GM18499 (cell line): ENCODE data around the gene MGST1.

Source experiments
- ATAC-seq: cut with Tn5 transposase; IDR thresholded peaks from one replicate; pipeline ENCODE4 v1.9.1; 2021; ENCODE audit warnings: moderate number of reproducible peaks; ENCODE audit not compliant: insufficient read depth, unreplicated experiment

MGST1 gene

GRCh38 chr12:16347391-16348298 lies at the start of gene MGST1:
TSS of gene MGST1 (plus strand) at chr12:16347645. CDS start at chr12:16354253, 6,608 bp downstream.
- ATAC-seq: no peak

GRCh38 chr12:16299403-16299802 lies 48.0 kb upstream of the MGST1 start:
- no peak for ATAC-seq

- ATAC-seq: no peak
Observed at GRCh38 chr12:16300122-16300521, 47.3 kb upstream of the MGST1 start.

- ATAC-seq: no peak
Observed at GRCh38 chr12:16300736-16301135, 46.7 kb upstream of the MGST1 start.

- ATAC-seq: no peak
Observed at GRCh38 chr12:16303939-16304338, 43.5 kb upstream of the MGST1 start.

- ATAC-seq: no peak
Observed at GRCh38 chr12:16307856-16308475, 39.5 kb upstream of the MGST1 start.

GRCh38 chr12:16310934-16311333 lies 36.5 kb upstream of the MGST1 start:
- no peak for ATAC-seq

GRCh38 chr12:16323010-16323409 lies 24.4 kb upstream of the MGST1 start:
- ATAC-seq: no peak

- ATAC-seq: no peak
Observed at GRCh38 chr12:16323638-16324037, 23.8 kb upstream of the MGST1 start.

GRCh38 chr12:16324272-16324671 lies 23.2 kb upstream of the MGST1 start:
- no peak for ATAC-seq

GRCh38 chr12:16324772-16325171 lies 22.7 kb upstream of the MGST1 start:
- no peak for ATAC-seq

- ATAC-seq: no peak
Observed at GRCh38 chr12:16325426-16325825, 22.0 kb upstream of the MGST1 start.

GRCh38 chr12:16327963-16328362 lies 19.5 kb upstream of the MGST1 start:
- no peak for ATAC-seq

- no peak for ATAC-seq
Observed at GRCh38 chr12:16329594-16329993, 17.9 kb upstream of the MGST1 start.

- no peak for ATAC-seq
Observed at GRCh38 chr12:16330560-16330959, 16.9 kb upstream of the MGST1 start.

- no peak for ATAC-seq
Observed at GRCh38 chr12:16331998-16332397, 15.4 kb upstream of the MGST1 start.

GRCh38 chr12:16335838-16336237 lies 11.6 kb upstream of the MGST1 start:
- ATAC-seq: no peak

GRCh38 chr12:16344269-16344668 lies 3.2 kb upstream of the MGST1 start:
- ATAC-seq: no peak

GRCh38 chr12:16345105-16345504 lies 2.3 kb upstream of the MGST1 start:
- ATAC-seq: no peak

- ATAC-seq: no peak
Observed at GRCh38 chr12:16346958-16347357, 487 bp upstream of the MGST1 start.

- ATAC-seq: no peak
Observed at GRCh38 chr12:16348435-16349130, 1.1 kb downstream of the MGST1 start.
